Retinal pigment epithelial cell (primary cell): ENCODE results near the gene LSS.
"Not testable (repeated sequence)": the region's sequence is repeated elsewhere in the genome, so short reads cannot be mapped to it uniquely, and the experiment has no call there.

Experiments used
- DNase-seq: peaks from one replicate; pipeline ENCODE4 v3.0.0-alpha.2; 2010; ENCODE audit warnings: low read depth
- H3K4me3 ChIP-seq: 2 replicates; pipeline ENCODE4 v1.5.1; 2011; ENCODE audit warnings: mild to moderate bottlenecking, low read length, control low read depth, moderate library complexity
- TF ChIP-seq, protein P1 (sequence below): conservative IDR thresholded peaks from 2 replicates; pipeline ENCODE4 v1.5.1; 2011; ENCODE audit warnings: low read depth, low read length, control low read depth, inconsistent platforms

Gene LSS

DNA sequence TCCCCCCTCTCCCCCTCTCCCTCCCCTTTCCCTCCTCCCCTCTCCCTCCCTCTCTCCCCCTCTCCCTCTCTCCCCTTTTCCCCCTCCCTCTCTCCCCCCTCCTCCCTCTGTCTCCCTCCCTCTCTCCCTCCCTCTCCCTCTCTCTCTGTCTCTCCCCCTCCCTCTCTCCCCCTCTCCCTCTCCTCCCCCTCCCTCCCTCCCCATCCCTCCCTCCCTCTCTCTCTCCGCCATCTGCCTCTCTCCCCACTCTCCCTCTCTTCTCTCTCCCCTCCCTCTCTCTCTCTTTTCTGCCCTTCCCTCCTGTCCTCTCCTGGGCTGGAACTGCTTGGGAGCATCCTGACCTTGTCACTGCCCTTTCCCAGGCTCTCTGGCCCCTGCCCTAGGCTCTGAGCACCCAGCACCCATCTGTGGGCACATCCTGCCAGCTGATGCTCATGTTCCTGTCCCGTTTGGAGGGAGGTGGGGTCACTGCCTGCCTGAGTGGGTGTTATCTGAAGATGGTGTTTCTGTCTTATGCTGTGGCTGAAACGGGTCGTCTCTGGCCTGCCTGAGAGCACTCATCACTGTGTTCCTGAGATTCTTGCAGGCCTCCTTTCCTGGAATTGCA, 84.0 kb downstream of the LSS start:
- TF ChIP-seq, protein P1, sequence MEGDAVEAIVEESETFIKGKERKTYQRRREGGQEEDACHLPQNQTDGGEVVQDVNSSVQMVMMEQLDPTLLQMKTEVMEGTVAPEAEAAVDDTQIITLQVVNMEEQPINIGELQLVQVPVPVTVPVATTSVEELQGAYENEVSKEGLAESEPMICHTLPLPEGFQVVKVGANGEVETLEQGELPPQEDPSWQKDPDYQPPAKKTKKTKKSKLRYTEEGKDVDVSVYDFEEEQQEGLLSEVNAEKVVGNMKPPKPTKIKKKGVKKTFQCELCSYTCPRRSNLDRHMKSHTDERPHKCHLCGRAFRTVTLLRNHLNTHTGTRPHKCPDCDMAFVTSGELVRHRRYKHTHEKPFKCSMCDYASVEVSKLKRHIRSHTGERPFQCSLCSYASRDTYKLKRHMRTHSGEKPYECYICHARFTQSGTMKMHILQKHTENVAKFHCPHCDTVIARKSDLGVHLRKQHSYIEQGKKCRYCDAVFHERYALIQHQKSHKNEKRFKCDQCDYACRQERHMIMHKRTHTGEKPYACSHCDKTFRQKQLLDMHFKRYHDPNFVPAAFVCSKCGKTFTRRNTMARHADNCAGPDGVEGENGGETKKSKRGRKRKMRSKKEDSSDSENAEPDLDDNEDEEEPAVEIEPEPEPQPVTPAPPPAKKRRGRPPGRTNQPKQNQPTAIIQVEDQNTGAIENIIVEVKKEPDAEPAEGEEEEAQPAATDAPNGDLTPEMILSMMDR = no peak
- no peak overlapping the region for H3K4me3 ChIP-seq
- no peak for DNase-seq

DNA sequence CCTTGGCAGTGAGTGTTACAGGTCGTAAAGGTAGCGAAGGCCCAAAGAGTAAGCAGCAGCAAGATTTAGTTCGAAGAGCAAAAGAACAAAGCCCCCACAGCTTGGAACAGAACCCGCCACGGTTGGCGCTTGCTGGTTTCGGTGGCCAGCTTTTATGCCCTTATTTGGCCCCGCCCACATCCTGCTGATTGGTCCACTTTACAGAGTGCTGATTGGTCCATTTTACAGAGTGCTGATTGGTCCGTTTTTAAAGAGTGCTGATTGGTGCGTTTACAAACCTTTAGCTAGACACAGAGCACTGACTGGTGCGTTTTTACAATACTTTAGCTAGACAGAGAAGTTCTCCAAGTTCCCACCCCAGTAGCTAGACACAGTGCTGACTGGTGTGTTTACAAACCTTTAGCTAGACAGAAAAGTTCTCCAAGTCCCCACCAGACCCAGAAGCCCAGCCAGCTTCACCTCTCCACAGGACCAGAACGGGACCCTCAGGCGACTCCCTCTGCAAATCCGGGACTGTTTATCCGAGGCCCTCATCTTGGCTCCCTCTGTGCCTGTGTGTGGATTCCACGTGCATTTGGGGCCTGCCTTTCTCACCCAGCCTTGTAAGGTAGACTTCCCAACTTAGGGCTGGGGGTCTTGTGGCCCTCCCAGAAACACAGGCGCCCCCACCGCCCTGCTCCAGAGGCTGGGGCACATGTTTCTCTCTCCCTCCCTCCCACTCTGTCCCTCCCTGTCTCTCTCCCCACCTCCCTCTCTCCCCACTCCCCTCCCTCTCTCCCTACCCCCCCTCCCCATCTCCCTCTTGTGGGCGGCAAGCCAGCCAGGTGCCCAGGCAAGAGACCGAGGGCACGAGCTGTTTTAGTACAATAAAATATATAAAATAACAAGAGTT, 85.7 kb downstream of the LSS start:
- H3K4me3 ChIP-seq = no peak overlapping the region
- TF ChIP-seq, protein P1 = no peak
- DNase-seq = no peak

DNA sequence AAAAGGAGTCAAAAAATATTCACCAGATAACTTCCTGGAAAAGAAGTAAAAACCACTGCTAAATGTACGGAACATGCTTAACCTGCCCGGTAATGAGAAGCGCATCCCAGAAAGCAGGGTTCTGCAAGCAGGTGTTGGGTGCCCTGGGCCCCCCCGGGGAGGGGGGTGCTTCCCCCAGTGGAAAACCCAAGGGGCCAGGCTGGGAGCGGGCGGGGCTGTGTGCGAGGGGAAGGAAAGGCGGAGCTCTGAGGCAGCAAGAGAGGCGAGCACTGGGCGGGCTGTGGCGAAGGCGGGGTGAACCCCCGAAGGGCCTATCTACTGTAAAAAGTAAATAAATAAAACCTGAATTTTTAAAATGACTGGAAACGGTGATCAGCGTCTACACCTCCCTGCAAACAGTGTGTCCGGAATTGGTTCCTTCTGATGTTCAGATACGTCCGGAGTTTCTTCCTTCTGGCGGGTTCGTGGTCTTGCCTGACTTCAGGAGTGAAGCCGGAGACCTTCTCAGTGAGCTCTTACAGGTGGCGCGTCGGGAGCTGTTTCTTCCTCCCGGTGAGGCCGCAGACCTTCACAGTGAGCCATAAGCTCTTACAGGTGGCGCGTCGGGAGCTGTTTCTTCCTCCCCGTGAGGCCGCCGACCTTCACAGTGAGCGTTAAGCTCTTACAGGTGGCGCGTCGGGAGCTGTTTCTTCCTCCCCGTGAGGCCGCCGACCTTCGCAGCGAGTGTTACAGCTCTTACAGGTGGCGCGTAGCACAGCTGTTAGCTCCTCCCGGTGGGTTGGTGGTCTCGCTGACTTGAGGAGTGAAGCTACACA, 86.6 kb downstream of the LSS start:
- TF ChIP-seq, protein P1 = no peak
- DNase-seq = no peak
- H3K4me3 ChIP-seq = no peak overlapping the region

DNA sequence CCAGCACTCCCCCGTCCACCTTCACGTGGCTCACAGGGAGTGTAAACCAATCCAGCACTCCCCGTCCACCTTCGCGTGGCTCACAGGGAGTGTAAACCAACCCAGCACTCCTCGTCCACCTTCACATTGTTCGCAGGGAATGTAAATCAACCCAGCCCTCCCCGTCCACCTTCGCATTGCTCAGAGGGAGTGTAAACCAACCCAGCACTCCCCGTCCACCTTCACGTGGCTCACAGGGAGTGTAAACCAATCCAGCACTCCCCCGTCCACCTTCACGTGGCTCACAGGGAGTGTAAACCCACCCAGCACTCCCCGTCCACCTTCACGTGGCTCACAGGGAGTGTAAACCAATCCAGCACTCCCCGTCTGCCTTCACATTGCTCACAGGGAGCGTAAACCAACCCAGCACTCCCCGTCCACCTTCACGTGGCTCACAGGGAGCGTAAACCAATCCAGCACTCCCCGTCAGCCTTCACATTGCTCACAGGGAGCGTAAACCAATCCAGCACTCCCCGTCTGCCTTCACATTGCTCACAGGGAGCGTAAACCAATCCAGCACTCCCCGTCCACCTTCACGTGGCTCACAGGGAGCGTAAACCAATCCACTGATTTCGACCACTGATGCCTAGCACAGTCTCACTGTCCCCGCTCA, 88.1 kb downstream of the LSS start:
- not testable (repeated sequence) for H3K4me3 ChIP-seq, DNase-seq

DNA sequence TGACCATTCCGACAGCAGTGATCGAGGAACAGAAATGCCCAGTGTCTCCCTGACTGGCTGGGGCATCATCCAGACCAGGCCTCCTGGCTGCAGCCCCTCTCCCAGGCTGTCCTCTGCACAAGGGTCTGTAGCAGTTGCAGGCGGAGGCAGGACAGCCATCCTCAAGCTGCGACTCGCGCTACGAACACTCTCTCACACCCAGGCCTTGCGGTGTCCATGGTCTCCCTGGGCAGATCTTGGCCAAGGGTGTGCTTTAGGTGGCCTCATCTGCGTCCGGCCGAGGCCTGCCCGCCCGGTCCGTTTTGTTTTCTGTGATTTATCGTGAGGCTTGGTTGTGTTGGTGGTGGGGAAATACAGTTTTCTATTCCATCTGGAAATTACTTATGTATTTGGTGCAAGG, 88.9 kb downstream of the LSS start:
- TF ChIP-seq, protein P1 = no peak
- DNase-seq = no peak
- H3K4me3 ChIP-seq = no peak overlapping the region

DNA sequence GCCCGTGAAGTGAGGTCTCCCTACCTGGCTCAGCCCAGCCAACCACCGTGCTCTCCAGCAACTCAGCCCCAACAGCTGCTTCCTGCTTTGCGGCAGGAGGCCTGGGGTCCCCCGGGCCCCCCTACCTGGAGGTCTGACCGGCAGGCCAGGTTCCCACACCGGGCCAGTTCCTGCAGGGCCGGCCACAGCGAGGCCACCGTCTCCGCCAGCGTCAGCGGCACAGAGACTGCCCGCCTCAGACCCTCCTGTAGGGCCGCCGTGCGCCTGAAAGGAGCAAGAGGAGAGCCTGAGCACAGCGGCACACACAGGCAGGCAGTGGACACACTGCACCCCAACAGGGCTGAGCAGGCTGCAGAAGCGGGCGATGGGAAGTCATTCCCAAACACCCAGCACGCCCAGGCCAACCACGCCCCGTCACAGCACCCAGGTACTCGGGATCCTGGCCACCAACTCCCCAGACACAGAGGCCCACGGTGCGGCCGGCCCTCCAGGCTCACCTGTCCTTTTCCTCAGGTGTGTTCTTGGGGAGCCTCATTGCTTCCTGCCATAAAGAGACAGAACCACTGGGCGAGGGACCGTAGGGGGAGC, 90.1 kb downstream of the LSS start:
- H3K4me3 ChIP-seq = no peak overlapping the region
- DNase-seq = no peak
- TF ChIP-seq, protein P1 = no peak
